ENCODE data around the gene NECAP2. TPM values are rescaled to one million over a fixed set of nuclear protein-coding genes. Genes with fewer than 3 reads are reported as not detected.

Gene NECAP2
- polyA plus RNA-seq, 3 donors, result 78.9 to 223 (median 183) TPM

DNA sequence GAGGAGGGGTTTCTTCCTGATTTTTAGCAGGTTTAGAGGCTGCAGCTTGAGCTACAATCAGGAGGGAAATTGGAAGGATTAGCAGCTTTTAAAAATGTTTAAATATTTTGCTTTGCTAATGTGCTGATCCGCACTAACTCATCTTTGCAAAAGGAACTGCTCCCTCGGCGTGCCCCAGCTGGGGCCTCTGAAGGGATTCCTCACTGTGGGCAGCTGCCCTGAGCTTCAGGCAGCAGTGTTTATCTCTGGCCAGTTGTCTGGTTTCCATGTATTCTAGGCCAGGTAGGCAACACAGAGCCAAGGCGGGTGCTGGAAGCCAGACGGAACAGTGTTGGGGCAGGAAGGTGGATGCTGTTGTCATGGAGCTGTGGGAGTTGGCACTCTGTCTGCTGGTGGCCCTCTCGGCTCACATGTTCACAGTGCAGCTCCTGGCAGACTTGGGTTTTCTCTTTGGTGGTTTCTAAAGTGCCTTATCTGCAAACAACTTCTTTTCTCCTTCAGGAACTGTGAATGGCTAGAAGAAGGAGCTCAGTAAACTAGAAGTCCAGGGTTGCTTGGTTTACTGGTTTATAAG, 18.9 kb downstream of the NECAP2 start:
- H3K4me3 Mint-ChIP-seq, result no peak overlapping the region
- no peaks in the 10 kb centered on the region for H3K4me1 ChIP-seq (ENCODE audit: control insufficient read depth in 1 of 2, insufficient read depth in 2 of 2, low read length in 2 of 2)
- no peaks in the 10 kb centered on the region for H3K9me3 ChIP-seq (replicated peaks in 1 of 2; ENCODE audit: control insufficient read depth in 1 of 2, insufficient read depth in 1 of 2, low read length in 2 of 2)
- H3K27ac ChIP-seq (ENCODE audit: low read depth in 1 of 2, low read length in 2 of 2), result no peak overlapping the region
- H3K9ac ChIP-seq (ENCODE audit: insufficient read depth, low read length, poor library complexity, severe bottlenecking), result no peak overlapping the region
- no peak for TF ChIP-seq CTCF (IDR thresholded peaks at IDR 0.05)
- H3K9me3 Mint-ChIP-seq, result no peaks in the 10 kb centered on the region
- no peaks in the 10 kb centered on the region for H3K4me1 Mint-ChIP-seq
- WGBS (ENCODE audit: insufficient coverage), result 96% methylated on average over 5 of the region's 6 CpGs
- H2AFZ ChIP-seq (ENCODE audit: insufficient read depth, low read depth, low read length, poor library complexity, severe bottlenecking), result no peak overlapping the region
- no peak for DNase-seq
- intact Hi-C loops (cut with micrococcal nuclease), result no loop called here
- H3K27me3 ChIP-seq (ENCODE audit: control insufficient read depth in 2 of 2, insufficient read depth in 2 of 2, low read length in 2 of 2), result no peaks in the 10 kb centered on the region
- no peak overlapping the region for H3K4me2 ChIP-seq (replicated peaks; ENCODE audit: extremely low read depth, low read length, poor library complexity, severe bottlenecking)
- H3K36me3 Mint-ChIP-seq, result peaks cover 71 to 98% of the 10 kb centered on the region in 2 donors
- no peak overlapping the region for H3K4me3 ChIP-seq (replicated peaks in 1 of 3; ENCODE audit: low read depth in 2 of 3, low read length in 3 of 3)
- no peaks in the 10 kb centered on the region for H3K27me3 Mint-ChIP-seq (ENCODE audit: low read depth in 3 of 3)
- peaks cover 82 to 97% of the 10 kb centered on the region in 2 donors for H3K36me3 ChIP-seq (replicated peaks in 1 of 2; ENCODE audit: control insufficient read depth in 1 of 2, insufficient read depth in 2 of 2, low read length in 2 of 2)
- H3K27ac Mint-ChIP-seq, result peak overlapping the region in 1 of 7 donors; percentile 12
- peaks cover 2% of the 10 kb centered on the region for H3K79me2 ChIP-seq (ENCODE audit: insufficient read depth, low read length)
- H4K20me1 ChIP-seq (ENCODE audit: insufficient read depth, low read length), result peaks cover 91% of the 10 kb centered on the region

- TF ChIP-seq CTCF (IDR thresholded peaks at IDR 0.05), result no peak
- Histone ChIP-seq H3K9me3 (replicated peaks in 1 of 2; ENCODE audit: control insufficient read depth in 1 of 2, insufficient read depth in 1 of 2, low read length in 2 of 2) (no peaks in the 10 kb centered on the region), H3K4me2 (replicated peaks; ENCODE audit: extremely low read depth, low read length, poor library complexity, severe bottlenecking) (no peak overlapping the region), H3K36me3 (replicated peaks in 1 of 2; ENCODE audit: control insufficient read depth in 1 of 2, insufficient read depth in 2 of 2, low read length in 2 of 2) (peaks cover 61 to 86% of the 10 kb centered on the region in 2 donors), H3K27ac (ENCODE audit: low read depth in 1 of 2, low read length in 2 of 2) (peak overlapping the region in 1 of 2 donors; percentile 27), H3K4me1 (ENCODE audit: control insufficient read depth in 1 of 2, insufficient read depth in 2 of 2, low read length in 2 of 2) (no peaks in the 10 kb centered on the region), H3K9ac (ENCODE audit: insufficient read depth, low read length, poor library complexity, severe bottlenecking) (no peak overlapping the region), H2AFZ (ENCODE audit: insufficient read depth, low read depth, low read length, poor library complexity, severe bottlenecking) (no peak overlapping the region), H3K27me3 (ENCODE audit: control insufficient read depth in 2 of 2, insufficient read depth in 2 of 2, low read length in 2 of 2) (no peaks in the 10 kb centered on the region), H3K4me3 (replicated peaks in 1 of 3; ENCODE audit: low read depth in 2 of 3, low read length in 3 of 3) (no peak overlapping the region), H4K20me1 (ENCODE audit: insufficient read depth, low read length) (peaks cover 70% of the 10 kb centered on the region), H3K79me2 (ENCODE audit: insufficient read depth, low read length) (no peaks in the 10 kb centered on the region)
- no peaks in the 10 kb centered on the region for H3K9me3 Mint-ChIP-seq
- peaks cover 0 to 3% (median 0%) of the 10 kb centered on the region in 3 donors for H3K27me3 Mint-ChIP-seq (ENCODE audit: low read depth in 3 of 3)
- peak overlapping the region in 2 of 7 donors; percentile 2 to 16 for H3K27ac Mint-ChIP-seq
- H3K4me3 Mint-ChIP-seq, result no peak overlapping the region
- H3K36me3 Mint-ChIP-seq, result peaks cover 58 to 85% of the 10 kb centered on the region in 2 donors
- no peak for DNase-seq
- WGBS (ENCODE audit: insufficient coverage), result 100% methylated on average over 2 of the region's 3 CpGs
- peaks cover 2% of the 10 kb centered on the region for H3K4me1 Mint-ChIP-seq
- intact Hi-C loops (cut with micrococcal nuclease), result no loop called here
These were observed 21.2 kb downstream of the NECAP2 start for GRCh38 chr1:16461681-16462080.

Data from CD14-positive monocyte (primary cell).